Progenitor cell of endocrine pancreas (in vitro differentiated cells): ENCODE data around the gene CACNA2D1. TPM values are rescaled to one million over a fixed set of nuclear protein-coding genes. Genes with fewer than 3 reads are reported as not detected.

ENCODE experiments used
- DNase-seq: peaks from one replicate; pipeline ENCODE4 v3.0.0; 2021; ENCODE audit warnings: low spot score; ENCODE audit not compliant: unreplicated experiment
- H3K27ac Mint-ChIP-seq: 2 replicates; pipeline ENCODE4 v1.8.0; 2021; ENCODE audit warnings: mild to moderate bottlenecking, moderate library complexity, mixed read lengths
- H3K27me3 Mint-ChIP-seq: 2 replicates; pipeline ENCODE4 v1.8.0; 2021; ENCODE audit warnings: mixed read lengths
- H3K36me3 Mint-ChIP-seq: 2 replicates; pipeline ENCODE4 v1.8.0; 2022; ENCODE audit warnings: mixed read lengths; ENCODE audit not compliant: insufficient read depth
- H3K4me1 Mint-ChIP-seq: 2 replicates; pipeline ENCODE4 v1.8.0; 2021; ENCODE audit warnings: low read depth, mixed read lengths
- H3K4me3 Mint-ChIP-seq: 2 replicates; pipeline ENCODE4 v1.8.0; 2021; ENCODE audit warnings: low read depth, mild to moderate bottlenecking, moderate library complexity, mixed read lengths
- H3K9me3 Mint-ChIP-seq: 2 replicates; pipeline ENCODE4 v1.8.0; 2021; ENCODE audit warnings: low read depth, mixed read lengths
- CTCF ChIP-seq: fragments of 200-600 bp; sonication (generic); IDR thresholded peaks from one replicate; pipeline ENCODE4 v1.5.0; 2021; ENCODE audit warnings: antibody characterized with exemption, mild to moderate bottlenecking; ENCODE audit not compliant: unreplicated experiment
- total RNA-seq: library from RNA; stranded (reverse); gene quantifications from 2 replicates; pipeline ENCODE4 v1.2.1, GENCODE V29; 2021

Gene CACNA2D1
- total RNA-seq, 1 donor from 2014 or later = 25.1 TPM

- no peak for DNase-seq
- H3K36me3 Mint-ChIP-seq = no peaks in the 10 kb centered on the region
- no peak for TF ChIP-seq CTCF
- no peaks in the 10 kb centered on the region for H3K4me1 Mint-ChIP-seq
- no peaks in the 10 kb centered on the region for H3K9me3 Mint-ChIP-seq
- no peaks in the 10 kb centered on the region for H3K27me3 Mint-ChIP-seq
- H3K27ac Mint-ChIP-seq = no peak overlapping the region
- H3K4me3 Mint-ChIP-seq = no peak overlapping the region
Measured at GRCh38 chr7:81937091-81937490, 506.5 kb downstream of the CACNA2D1 start.

- no peaks in the 10 kb centered on the region for H3K4me1 Mint-ChIP-seq
- no peaks in the 10 kb centered on the region for H3K27me3 Mint-ChIP-seq
- H3K36me3 Mint-ChIP-seq = no peaks in the 10 kb centered on the region
- no peak overlapping the region for H3K4me3 Mint-ChIP-seq
- TF ChIP-seq CTCF = no peak
- no peak for DNase-seq
- peaks cover 3% of the 10 kb centered on the region for H3K9me3 Mint-ChIP-seq
- H3K27ac Mint-ChIP-seq = no peak overlapping the region
Measured at GRCh38 chr7:81934596-81935301, 508.8 kb downstream of the CACNA2D1 start.

- Mint-ChIP-seq H3K4me3 (no peak overlapping the region), H3K36me3 (no peaks in the 10 kb centered on the region), H3K4me1 (no peaks in the 10 kb centered on the region), H3K27ac (no peak overlapping the region), H3K27me3 (no peaks in the 10 kb centered on the region), H3K9me3 (peaks cover 3% of the 10 kb centered on the region)
- DNase-seq = no peak
- no peak for TF ChIP-seq CTCF
Measured at GRCh38 chr7:81932936-81933335, 510.6 kb downstream of the CACNA2D1 start.

- peaks cover 3% of the 10 kb centered on the region for H3K9me3 Mint-ChIP-seq
- no peak overlapping the region for H3K27ac Mint-ChIP-seq
- H3K27me3 Mint-ChIP-seq = no peaks in the 10 kb centered on the region
- no peak for DNase-seq
- no peak overlapping the region for H3K4me3 Mint-ChIP-seq
- H3K4me1 Mint-ChIP-seq = no peaks in the 10 kb centered on the region
- no peaks in the 10 kb centered on the region for H3K36me3 Mint-ChIP-seq
- TF ChIP-seq CTCF = no peak
Measured at GRCh38 chr7:81929386-81929785, 514.2 kb downstream of the CACNA2D1 start.

GRCh38 chr7:81926154-81926553 is 517.4 kb downstream of the CACNA2D1 start:
- Mint-ChIP-seq H3K9me3 (peaks cover 2% of the 10 kb centered on the region), H3K36me3 (no peaks in the 10 kb centered on the region), H3K4me3 (no peak overlapping the region), H3K4me1 (no peaks in the 10 kb centered on the region), H3K27me3 (no peaks in the 10 kb centered on the region), H3K27ac (no peak overlapping the region)
- DNase-seq = no peak
- no peak for TF ChIP-seq CTCF
